B cell (primary cell): ENCODE data around the gene ANTXR2. TPM values are rescaled to one million over a fixed set of nuclear protein-coding genes. Genes with fewer than 3 reads are reported as not detected.

Experiments
- polyA plus RNA-seq: library from polyadenylated mRNA; depleted of rRNA; stranded (reverse); fragments of >200 nt; gene quantifications from 2 replicates; pipeline ENCODE4 v1.2.3, GENCODE V29; 2012
- total RNA-seq, 2 donors: library from RNA; stranded (reverse); fragments of 120-200 nt in 1 of 2; gene quantifications; 1 replicate in 1 of 2; 2 replicates in 1 of 2; pipeline versions ENCODE4 v1.2.3 to v1.2.4, GENCODE V29; 2013 to 2022

The ANTXR2 gene
- total and polyA plus RNA-seq, 2 donors (not counting 1 experiment from before 2014, with no cell fraction given), result 10.6 to 63.0 TPM

Other genes with a start within 250 kb of the ANTXR2 start
- gene PRDM8, start 124.3 kb upstream of the ANTXR2 start, total RNA-seq, result 30.1 and 35.6 TPM in 2 replicates
- 14.3 and 20.0 TPM in 2 replicates for gene PRDM8, start 124.3 kb upstream of the ANTXR2 start, polyA plus RNA-seq
- not detected in 2 replicates for gene FGF5, start 193.4 kb upstream of the ANTXR2 start, total RNA-seq
- gene FGF5, start 193.4 kb upstream of the ANTXR2 start, polyA plus RNA-seq, result 0.01 TPM in 1 of 2 replicates, not detected in the other